Measurements from ENCODE around the gene SLC36A4. TPM values are rescaled to one million over a fixed set of nuclear protein-coding genes. Genes with fewer than 3 reads are reported as not detected.

The SLC36A4 gene
- total and polyA plus RNA-seq, 2 of the 13 experiments (the other 11 are each of a cell fraction or from before 2014, with no cell fraction given) = 7.3 to 9.5 TPM

DNA sequence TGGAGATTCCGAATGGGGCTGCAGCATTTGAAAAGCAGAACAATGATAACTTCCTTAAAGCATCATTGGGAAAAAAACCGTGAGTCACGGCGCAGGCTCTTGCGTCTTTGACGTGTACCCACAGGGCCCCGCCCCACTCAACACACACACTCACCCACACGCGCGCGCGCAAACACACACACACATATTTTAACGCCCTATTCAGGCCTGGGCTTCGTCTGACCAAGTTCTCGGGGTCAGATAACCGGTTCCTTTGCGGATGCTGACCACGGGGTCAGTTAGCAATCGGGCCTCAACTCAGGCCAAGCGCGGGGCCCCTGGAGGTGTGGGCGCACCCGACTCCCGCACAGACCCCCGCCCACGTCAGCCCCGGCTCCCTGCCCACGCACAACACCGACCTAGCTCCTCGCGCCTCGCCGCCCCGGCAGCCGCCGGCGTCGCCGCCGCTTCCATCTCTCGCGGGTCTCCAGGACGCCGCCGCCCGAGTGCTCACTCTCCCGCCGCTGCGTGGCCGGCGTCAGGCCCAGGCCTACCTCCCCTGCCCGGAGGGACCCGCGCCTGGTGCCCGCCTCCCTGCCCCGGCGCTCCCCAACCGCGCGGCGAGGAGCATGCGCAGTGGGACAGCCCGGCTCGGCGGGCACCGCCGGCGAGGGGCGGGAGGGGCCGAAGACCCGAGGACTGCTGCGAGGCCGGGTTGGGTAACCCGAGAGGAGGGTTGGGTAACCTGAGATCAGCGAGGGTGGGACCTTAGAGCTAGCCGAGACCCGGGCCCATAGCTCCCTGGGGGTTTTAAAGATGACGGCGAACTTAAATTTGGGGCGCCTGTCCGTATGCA, at the start of gene SLC36A4 (continued):
- TF ChIP-seq, protein P1, sequence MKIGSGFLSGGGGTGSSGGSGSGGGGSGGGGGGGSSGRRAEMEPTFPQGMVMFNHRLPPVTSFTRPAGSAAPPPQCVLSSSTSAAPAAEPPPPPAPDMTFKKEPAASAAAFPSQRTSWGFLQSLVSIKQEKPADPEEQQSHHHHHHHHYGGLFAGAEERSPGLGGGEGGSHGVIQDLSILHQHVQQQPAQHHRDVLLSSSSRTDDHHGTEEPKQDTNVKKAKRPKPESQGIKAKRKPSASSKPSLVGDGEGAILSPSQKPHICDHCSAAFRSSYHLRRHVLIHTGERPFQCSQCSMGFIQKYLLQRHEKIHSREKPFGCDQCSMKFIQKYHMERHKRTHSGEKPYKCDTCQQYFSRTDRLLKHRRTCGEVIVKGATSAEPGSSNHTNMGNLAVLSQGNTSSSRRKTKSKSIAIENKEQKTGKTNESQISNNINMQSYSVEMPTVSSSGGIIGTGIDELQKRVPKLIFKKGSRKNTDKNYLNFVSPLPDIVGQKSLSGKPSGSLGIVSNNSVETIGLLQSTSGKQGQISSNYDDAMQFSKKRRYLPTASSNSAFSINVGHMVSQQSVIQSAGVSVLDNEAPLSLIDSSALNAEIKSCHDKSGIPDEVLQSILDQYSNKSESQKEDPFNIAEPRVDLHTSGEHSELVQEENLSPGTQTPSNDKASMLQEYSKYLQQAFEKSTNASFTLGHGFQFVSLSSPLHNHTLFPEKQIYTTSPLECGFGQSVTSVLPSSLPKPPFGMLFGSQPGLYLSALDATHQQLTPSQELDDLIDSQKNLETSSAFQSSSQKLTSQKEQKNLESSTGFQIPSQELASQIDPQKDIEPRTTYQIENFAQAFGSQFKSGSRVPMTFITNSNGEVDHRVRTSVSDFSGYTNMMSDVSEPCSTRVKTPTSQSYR (CRISPR knock-in tag; IDR thresholded peaks at IDR 0.05; ENCODE audit: borderline replicate concordance) = peak; percentile 9; the same call in 1 of the 2 replicates
- no peak for TF ChIP-seq ZNF430 (CRISPR knock-in tag; IDR thresholded peaks at IDR 0.05)
- TF ChIP-seq HNRNPL (IDR thresholded peaks at IDR 0.05; ENCODE audit: low read depth, low read length) = no peak
- TF ChIP-seq, protein P2, sequence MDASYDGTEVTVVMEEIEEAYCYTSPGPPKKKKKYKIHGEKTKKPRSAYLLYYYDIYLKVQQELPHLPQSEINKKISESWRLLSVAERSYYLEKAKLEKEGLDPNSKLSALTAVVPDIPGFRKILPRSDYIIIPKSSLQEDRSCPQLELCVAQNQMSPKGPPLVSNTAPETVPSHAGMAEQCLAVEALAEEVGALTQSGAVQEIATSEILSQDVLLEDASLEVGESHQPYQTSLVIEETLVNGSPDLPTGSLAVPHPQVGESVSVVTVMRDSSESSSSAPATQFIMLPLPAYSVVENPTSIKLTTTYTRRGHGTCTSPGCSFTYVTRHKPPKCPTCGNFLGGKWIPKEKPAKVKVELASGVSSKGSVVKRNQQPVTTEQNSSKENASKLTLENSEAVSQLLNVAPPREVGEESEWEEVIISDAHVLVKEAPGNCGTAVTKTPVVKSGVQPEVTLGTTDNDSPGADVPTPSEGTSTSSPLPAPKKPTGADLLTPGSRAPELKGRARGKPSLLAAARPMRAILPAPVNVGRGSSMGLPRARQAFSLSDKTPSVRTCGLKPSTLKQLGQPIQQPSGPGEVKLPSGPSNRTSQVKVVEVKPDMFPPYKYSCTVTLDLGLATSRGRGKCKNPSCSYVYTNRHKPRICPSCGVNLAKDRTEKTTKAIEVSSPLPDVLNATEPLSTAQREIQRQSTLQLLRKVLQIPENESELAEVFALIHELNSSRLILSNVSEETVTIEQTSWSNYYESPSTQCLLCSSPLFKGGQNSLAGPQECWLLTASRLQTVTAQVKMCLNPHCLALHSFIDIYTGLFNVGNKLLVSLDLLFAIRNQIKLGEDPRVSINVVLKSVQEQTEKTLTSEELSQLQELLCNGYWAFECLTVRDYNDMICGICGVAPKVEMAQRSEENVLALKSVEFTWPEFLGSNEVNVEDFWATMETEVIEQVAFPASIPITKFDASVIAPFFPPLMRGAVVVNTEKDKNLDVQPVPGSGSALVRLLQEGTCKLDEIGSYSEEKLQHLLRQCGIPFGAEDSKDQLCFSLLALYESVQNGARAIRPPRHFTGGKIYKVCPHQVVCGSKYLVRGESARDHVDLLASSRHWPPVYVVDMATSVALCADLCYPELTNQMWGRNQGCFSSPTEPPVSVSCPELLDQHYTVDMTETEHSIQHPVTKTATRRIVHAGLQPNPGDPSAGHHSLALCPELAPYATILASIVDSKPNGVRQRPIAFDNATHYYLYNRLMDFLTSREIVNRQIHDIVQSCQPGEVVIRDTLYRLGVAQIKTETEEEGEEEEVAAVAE (CRISPR knock-in tag; IDR thresholded peaks at IDR 0.05; ENCODE audit: borderline replicate concordance) = 0 out of 2 replicates have a peak, but pooled peaks have one; percentile 25
- peak; percentile 94; the same call in 1 of the 2 replicates for TF ChIP-seq SMAD9 (CRISPR knock-in tag; IDR thresholded peaks at IDR 0.05)
- TF ChIP-seq HNF4A (CRISPR knock-in tag; IDR thresholded peaks at IDR 0.05) = no peak
- 0 out of 2 replicates have a peak, but pooled peaks have one; percentile 62 for TF ChIP-seq NFATC3 (CRISPR knock-in tag; IDR thresholded peaks at IDR 0.05)
- TF ChIP-seq, protein P3, sequence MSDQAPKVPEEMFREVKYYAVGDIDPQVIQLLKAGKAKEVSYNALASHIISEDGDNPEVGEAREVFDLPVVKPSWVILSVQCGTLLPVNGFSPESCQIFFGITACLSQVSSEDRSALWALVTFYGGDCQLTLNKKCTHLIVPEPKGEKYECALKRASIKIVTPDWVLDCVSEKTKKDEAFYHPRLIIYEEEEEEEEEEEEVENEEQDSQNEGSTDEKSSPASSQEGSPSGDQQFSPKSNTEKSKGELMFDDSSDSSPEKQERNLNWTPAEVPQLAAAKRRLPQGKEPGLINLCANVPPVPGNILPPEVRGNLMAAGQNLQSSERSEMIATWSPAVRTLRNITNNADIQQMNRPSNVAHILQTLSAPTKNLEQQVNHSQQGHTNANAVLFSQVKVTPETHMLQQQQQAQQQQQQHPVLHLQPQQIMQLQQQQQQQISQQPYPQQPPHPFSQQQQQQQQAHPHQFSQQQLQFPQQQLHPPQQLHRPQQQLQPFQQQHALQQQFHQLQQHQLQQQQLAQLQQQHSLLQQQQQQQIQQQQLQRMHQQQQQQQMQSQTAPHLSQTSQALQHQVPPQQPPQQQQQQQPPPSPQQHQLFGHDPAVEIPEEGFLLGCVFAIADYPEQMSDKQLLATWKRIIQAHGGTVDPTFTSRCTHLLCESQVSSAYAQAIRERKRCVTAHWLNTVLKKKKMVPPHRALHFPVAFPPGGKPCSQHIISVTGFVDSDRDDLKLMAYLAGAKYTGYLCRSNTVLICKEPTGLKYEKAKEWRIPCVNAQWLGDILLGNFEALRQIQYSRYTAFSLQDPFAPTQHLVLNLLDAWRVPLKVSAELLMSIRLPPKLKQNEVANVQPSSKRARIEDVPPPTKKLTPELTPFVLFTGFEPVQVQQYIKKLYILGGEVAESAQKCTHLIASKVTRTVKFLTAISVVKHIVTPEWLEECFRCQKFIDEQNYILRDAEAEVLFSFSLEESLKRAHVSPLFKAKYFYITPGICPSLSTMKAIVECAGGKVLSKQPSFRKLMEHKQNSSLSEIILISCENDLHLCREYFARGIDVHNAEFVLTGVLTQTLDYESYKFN (CRISPR knock-in tag; conservative IDR thresholded peaks at IDR 0.05) = 0 out of 2 replicates have a peak, but pooled peaks have one; percentile 15
- TF ChIP-seq, protein P4, sequence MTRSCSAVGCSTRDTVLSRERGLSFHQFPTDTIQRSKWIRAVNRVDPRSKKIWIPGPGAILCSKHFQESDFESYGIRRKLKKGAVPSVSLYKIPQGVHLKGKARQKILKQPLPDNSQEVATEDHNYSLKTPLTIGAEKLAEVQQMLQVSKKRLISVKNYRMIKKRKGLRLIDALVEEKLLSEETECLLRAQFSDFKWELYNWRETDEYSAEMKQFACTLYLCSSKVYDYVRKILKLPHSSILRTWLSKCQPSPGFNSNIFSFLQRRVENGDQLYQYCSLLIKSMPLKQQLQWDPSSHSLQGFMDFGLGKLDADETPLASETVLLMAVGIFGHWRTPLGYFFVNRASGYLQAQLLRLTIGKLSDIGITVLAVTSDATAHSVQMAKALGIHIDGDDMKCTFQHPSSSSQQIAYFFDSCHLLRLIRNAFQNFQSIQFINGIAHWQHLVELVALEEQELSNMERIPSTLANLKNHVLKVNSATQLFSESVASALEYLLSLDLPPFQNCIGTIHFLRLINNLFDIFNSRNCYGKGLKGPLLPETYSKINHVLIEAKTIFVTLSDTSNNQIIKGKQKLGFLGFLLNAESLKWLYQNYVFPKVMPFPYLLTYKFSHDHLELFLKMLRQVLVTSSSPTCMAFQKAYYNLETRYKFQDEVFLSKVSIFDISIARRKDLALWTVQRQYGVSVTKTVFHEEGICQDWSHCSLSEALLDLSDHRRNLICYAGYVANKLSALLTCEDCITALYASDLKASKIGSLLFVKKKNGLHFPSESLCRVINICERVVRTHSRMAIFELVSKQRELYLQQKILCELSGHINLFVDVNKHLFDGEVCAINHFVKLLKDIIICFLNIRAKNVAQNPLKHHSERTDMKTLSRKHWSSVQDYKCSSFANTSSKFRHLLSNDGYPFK (CRISPR knock-in tag; IDR thresholded peaks at IDR 0.05; ENCODE audit: borderline replicate concordance) = no peak; the same call in 1 of the 2 replicates
- peak; percentile 57; the same call in 1 of the 2 replicates for TF ChIP-seq ZNF619 (CRISPR knock-in tag; IDR thresholded peaks at IDR 0.05)
- peak; percentile 93 for TF ChIP-seq EEA1 (CRISPR knock-in tag; IDR thresholded peaks at IDR 0.05; ENCODE audit: borderline replicate concordance)
- peak; percentile 37; the same call in 1 of the 2 replicates for TF ChIP-seq POGZ (CRISPR knock-in tag; IDR thresholded peaks at IDR 0.05)
- TF ChIP-seq ARHGAP35 (CRISPR knock-in tag; IDR thresholded peaks at IDR 0.05; ENCODE audit: borderline replicate concordance) = no peak; the same call in 1 of the 2 replicates

Data from HepG2 (cell line).